ENCODE measurements around the gene FEN1. TPM values are rescaled to one million over a fixed set of nuclear protein-coding genes. Genes with fewer than 3 reads are reported as not detected.

Gene FEN1
- total RNA-seq, 4 donors from 2014 or later: 11.4 to 38.1 (median 23.5) TPM

DNA sequence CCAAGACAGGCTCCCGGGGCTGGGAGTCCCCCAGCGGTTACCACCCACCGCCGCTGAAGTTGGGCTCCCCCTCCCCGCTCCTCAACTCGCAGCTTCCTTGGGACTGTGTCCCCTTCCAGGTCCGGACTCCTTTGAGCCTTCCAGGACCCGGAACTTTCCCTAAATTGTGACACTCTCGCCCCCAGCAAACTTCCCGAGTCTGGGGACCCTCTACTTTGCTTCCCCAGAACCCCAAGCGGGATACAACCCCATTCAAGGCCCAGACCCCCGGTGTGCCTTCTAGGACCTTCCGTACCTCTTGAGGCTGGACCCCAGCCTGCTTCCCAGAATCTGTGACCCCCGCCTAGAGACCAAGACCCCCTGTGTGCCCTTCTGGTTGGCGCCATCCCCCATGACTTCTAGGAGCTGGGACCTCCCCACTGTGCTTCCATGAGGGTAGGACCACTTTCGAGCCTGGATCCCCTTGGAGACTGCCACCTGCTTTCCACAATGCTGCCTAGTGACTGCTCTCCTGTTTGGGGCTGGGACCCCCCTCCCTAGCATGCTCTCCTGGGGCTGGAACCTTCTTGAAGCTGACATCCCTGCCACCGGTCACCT lies 39.7 kb upstream of the FEN1 start:
- TF ChIP-seq POLR2A (IDR thresholded peaks at IDR 0.05) (no peak), CTCF (IDR thresholded peaks at IDR 0.05) (no peak)
- peaks cover 4 to 27% (median 10%) of the 10 kb centered on the region in 3 donors for H3K4me1 ChIP-seq
- no peaks in the 10 kb centered on the region for H3K9me3 ChIP-seq
- H3K27ac ChIP-seq: no peak overlapping the region
- peak overlapping the region; percentile 20 to 71 (median 44) for H3K4me3 ChIP-seq
- intact Hi-C loops (cut with DNase I): no loop called here
- WGBS, 2 donors: 47 to 48% methylated on average over 14 to 16 of the region's 17 CpGs
- H3K36me3 ChIP-seq: no peaks in the 10 kb centered on the region
- H3K27me3 ChIP-seq: peaks cover 0 to 49% (median 0%) of the 10 kb centered on the region in 4 donors
- no peak for DNase-seq

- Histone ChIP-seq H3K4me1 (peaks cover 4 to 23% (median 9%) of the 10 kb centered on the region in 3 donors), H3K9me3 (no peaks in the 10 kb centered on the region), H3K4me3 (no peak overlapping the region), H3K36me3 (no peaks in the 10 kb centered on the region), H3K27ac (no peak overlapping the region), H3K27me3 (peaks cover 0 to 49% (median 0%) of the 10 kb centered on the region in 4 donors)
- no peak for DNase-seq
- no peak for TF ChIP-seq POLR2A (IDR thresholded peaks at IDR 0.05)
- TF ChIP-seq CTCF (IDR thresholded peaks at IDR 0.05): no peak
- intact Hi-C loops (cut with DNase I): no loop called here
- WGBS, 2 donors: 78 to 91% methylated on average over 4 to 5 of the region's 5 CpGs
Measured at GRCh38 chr11:61753672-61754071, 39.0 kb upstream of the FEN1 start.

DNA sequence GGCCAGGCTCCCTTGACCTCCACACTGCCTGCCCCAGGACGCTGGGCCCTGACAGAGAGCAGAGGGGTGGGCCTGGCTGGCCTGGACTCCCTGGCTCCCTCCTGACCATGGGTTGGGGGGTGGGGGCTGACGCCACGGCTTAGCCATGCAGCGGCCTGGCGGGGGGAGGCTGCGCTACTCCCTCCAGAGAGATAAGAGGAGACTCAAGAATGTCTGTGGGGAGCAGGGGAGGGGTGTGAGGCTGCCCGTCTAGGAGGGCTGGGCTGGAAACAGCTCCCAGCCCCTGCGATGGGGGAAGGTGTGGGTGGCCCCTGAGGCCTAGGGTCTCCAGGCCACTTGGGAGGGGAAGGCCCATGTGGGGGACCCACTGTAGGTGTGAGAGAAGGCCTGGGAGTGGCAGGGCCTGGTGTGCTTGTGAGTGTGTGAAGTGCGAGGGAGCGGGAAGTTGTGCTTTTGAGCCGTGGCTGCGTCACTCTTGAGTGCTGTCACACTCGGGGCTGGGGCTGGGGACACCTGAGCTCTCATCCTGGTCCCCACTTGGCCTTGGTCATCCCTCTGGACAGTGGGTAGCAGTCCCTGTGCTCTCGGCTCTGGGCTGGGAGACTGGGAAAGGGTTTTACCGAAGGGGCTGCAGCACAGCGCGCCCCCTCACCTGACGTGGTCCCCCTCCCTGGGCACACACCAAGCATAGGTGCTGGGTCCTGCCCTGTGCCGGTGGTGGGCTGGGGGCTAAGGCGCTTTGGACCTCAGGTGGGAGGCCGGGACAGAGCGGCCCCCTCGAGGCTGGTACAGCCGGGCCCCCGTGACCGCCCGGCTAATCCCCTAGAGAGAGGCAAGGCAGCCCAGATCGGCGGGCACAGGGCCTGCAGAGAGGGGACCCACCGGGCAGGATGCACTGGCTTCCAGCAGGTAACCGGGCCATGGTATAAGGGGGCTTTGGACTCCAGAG lies 37.9 kb upstream of the FEN1 start:
- intact Hi-C loops (cut with DNase I): no loop called here
- H3K27me3 ChIP-seq: peaks cover 0 to 38% (median 0%) of the 10 kb centered on the region in 4 donors
- 75 to 79% methylated on average over 4 to 6 of the region's 31 CpGs for WGBS, 2 donors
- peaks cover 4 to 23% (median 9%) of the 10 kb centered on the region in 3 donors for H3K4me1 ChIP-seq
- no peak overlapping the region for H3K27ac ChIP-seq
- TF ChIP-seq POLR2A (IDR thresholded peaks at IDR 0.05): no peak
- no peak for TF ChIP-seq CTCF (IDR thresholded peaks at IDR 0.05)
- DNase-seq: no peak
- no peaks in the 10 kb centered on the region for H3K9me3 ChIP-seq
- H3K4me3 ChIP-seq: no peak overlapping the region
- no peaks in the 10 kb centered on the region for H3K36me3 ChIP-seq

DNA sequence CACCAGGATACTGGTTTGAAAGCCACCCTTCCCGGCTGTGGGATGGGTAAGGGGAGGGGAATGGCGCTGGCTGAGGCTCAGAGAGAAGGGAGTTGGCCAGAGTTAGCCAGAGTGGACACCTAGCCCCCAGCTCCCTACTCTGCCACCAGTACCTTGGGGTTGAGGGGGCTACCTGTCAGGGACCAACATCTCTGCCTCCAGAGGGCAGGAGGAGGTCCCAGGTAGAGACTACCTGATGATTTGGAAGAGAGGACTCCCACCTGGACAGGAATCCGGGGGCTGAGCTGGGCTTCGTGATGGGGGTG lies 36.6 kb upstream of the FEN1 start:
- intact Hi-C loops (cut with DNase I): no loop called here
- no peak overlapping the region for H3K27ac ChIP-seq
- WGBS, 2 donors: 49 to 84% methylated on average over 4 of the region's 4 CpGs
- peaks cover 0 to 41% (median 0%) of the 10 kb centered on the region in 4 donors for H3K27me3 ChIP-seq
- no peak for DNase-seq
- no peaks in the 10 kb centered on the region for H3K9me3 ChIP-seq
- no peaks in the 10 kb centered on the region for H3K36me3 ChIP-seq
- peaks cover 4 to 23% (median 9%) of the 10 kb centered on the region in 3 donors for H3K4me1 ChIP-seq
- no peak overlapping the region for H3K4me3 ChIP-seq
- no peak for TF ChIP-seq CTCF (IDR thresholded peaks at IDR 0.05)
- TF ChIP-seq POLR2A (IDR thresholded peaks at IDR 0.05): no peak
